Mesenchymal stem cell (in vitro differentiated cells and primary cell): ENCODE results near the gene ZNF521.

Experiments
- DNase-seq: peaks from one replicate; pipeline ENCODE4 v3.0.0-alpha.2; 2013
- H2AFZ ChIP-seq: one replicate; pipeline ENCODE4 v1.6.1; 2013; ENCODE audit warnings: low read depth, mild to moderate bottlenecking, control low read depth, inconsistent platforms, low read length, moderate library complexity
- H2AK5ac ChIP-seq: 2 replicates; pipeline ENCODE4 v1.6.1; 2013; ENCODE audit warnings: low read length, moderate library complexity, mild to moderate bottlenecking, inconsistent platforms; ENCODE audit not compliant: severe bottlenecking
- H2BK120ac ChIP-seq: one replicate; pipeline ENCODE4 v1.6.1; 2013; ENCODE audit warnings: low read depth, mild to moderate bottlenecking, inconsistent platforms, low read length, moderate library complexity
- H2BK12ac ChIP-seq, 2 experiments: one replicate each; pipeline ENCODE4 v1.6.1; 2013; ENCODE audit warnings: inconsistent platforms in 2 of 2, low read length in 2 of 2, mild to moderate bottlenecking in 2 of 2, moderate library complexity in 2 of 2, control low read depth in 1 of 2
- H2BK15ac ChIP-seq: one replicate; pipeline ENCODE4 v1.6.1; 2013; ENCODE audit warnings: mild to moderate bottlenecking, low read depth, inconsistent platforms; ENCODE audit not compliant: poor library complexity, severe bottlenecking
- H2BK5ac ChIP-seq: 2 replicates; pipeline ENCODE4 v1.6.1; 2013; ENCODE audit warnings: low read depth, mild to moderate bottlenecking, low read length, control low read depth, inconsistent platforms; ENCODE audit not compliant: poor library complexity, severe bottlenecking
- H3K14ac ChIP-seq, 2 experiments: one replicate each; pipeline ENCODE4 v1.6.1; 2013; ENCODE audit warnings: inconsistent platforms in 2 of 2, low read length in 2 of 2, control low read depth in 1 of 2, mild to moderate bottlenecking in 1 of 2, moderate library complexity in 1 of 2
- H3K18ac ChIP-seq, 2 experiments: one replicate each; pipeline ENCODE4 v1.6.1; 2013; ENCODE audit warnings: inconsistent platforms in 2 of 2, low read length in 2 of 2, control low read depth in 1 of 2, low read depth in 1 of 2, mild to moderate bottlenecking in 1 of 2
- H3K23ac ChIP-seq, 2 experiments: one replicate each; pipeline ENCODE4 v1.6.1; 2013; ENCODE audit warnings: inconsistent platforms in 2 of 2, low read length in 2 of 2, mild to moderate bottlenecking in 2 of 2, moderate library complexity in 2 of 2, control low read depth in 1 of 2
- H3K27ac ChIP-seq: 2 replicates; pipeline ENCODE4 v1.5.1; 2013; ENCODE audit warnings: mild to moderate bottlenecking, moderate library complexity, low read length, control low read depth, inconsistent platforms; ENCODE audit not compliant: poor library complexity, severe bottlenecking
- H3K27me3 ChIP-seq, 2 experiments: 2 replicates each; pipeline versions ENCODE4 v1.6.1 to v1.7.0; 2013; ENCODE audit warnings: low read length in 2 of 2, mild to moderate bottlenecking in 2 of 2, moderate library complexity in 2 of 2, control low read depth in 1 of 2, inconsistent platforms in 1 of 2; ENCODE audit not compliant: control insufficient read depth in 1 of 2, insufficient read depth in 1 of 2
- H3K36me3 ChIP-seq, 2 experiments: 2 replicates each; pipeline versions ENCODE4 v1.6.1 to v1.7.0; 2013; ENCODE audit warnings: low read length in 2 of 2, control low read depth in 1 of 2, inconsistent platforms in 1 of 2, low read depth in 1 of 2, mild to moderate bottlenecking in 1 of 2; ENCODE audit not compliant: insufficient read depth in 2 of 2, control insufficient read depth in 1 of 2
- H3K4ac ChIP-seq, 2 experiments: one replicate each; pipeline ENCODE4 v1.6.1; 2013; ENCODE audit warnings: inconsistent platforms in 2 of 2, low read length in 2 of 2, mild to moderate bottlenecking in 2 of 2, moderate library complexity in 2 of 2, control low read depth in 1 of 2, low read depth in 1 of 2
- H3K4me1 ChIP-seq: 2 replicates; pipeline ENCODE4 v1.6.1; 2013; ENCODE audit warnings: low read depth, low read length, control low read depth; ENCODE audit not compliant: control insufficient read depth, insufficient read depth
- H3K4me2 ChIP-seq: 2 replicates; pipeline ENCODE4 v1.6.1; 2013; ENCODE audit warnings: low read length, mild to moderate bottlenecking, inconsistent platforms; ENCODE audit not compliant: poor library complexity, severe bottlenecking
- H3K4me3 ChIP-seq, 2 experiments: 2 replicates each; pipeline versions ENCODE4 v1.5.1 to v1.7.0; 2013; ENCODE audit warnings: low read length in 2 of 2, mild to moderate bottlenecking in 2 of 2, control low read depth in 1 of 2, low read depth in 1 of 2; ENCODE audit not compliant: insufficient read depth in 1 of 2
- H3K79me1 ChIP-seq: replicated peaks from 2 replicates; pipeline ENCODE4 v1.6.1; 2013; ENCODE audit warnings: mild to moderate bottlenecking, control low read depth, low read length, inconsistent platforms; ENCODE audit not compliant: poor library complexity, severe bottlenecking
- H3K9ac ChIP-seq: 2 replicates; pipeline ENCODE4 v1.7.0; 2013; ENCODE audit warnings: mild to moderate bottlenecking, low read length, moderate library complexity
- H3K9me3 ChIP-seq: 2 replicates; pipeline ENCODE4 v1.7.0; 2013; ENCODE audit warnings: mild to moderate bottlenecking, low read length; ENCODE audit not compliant: control insufficient read depth
- H4K8ac ChIP-seq: one replicate; pipeline ENCODE4 v1.6.1; 2013; ENCODE audit warnings: inconsistent platforms, mild to moderate bottlenecking, low read length, moderate library complexity
- H4K91ac ChIP-seq: one replicate; pipeline ENCODE4 v1.6.1; 2013; ENCODE audit warnings: mild to moderate bottlenecking, low read length, inconsistent platforms
- whole genome bisulfite sequencing: methylation state at CpG from one replicate; pipeline ENCODE4 v1.1.7; 2013; ENCODE audit warnings: mixed read lengths; 5-methylcytosine and 5-hydroxymethylcytosine counted together

ZNF521 gene

DNA sequence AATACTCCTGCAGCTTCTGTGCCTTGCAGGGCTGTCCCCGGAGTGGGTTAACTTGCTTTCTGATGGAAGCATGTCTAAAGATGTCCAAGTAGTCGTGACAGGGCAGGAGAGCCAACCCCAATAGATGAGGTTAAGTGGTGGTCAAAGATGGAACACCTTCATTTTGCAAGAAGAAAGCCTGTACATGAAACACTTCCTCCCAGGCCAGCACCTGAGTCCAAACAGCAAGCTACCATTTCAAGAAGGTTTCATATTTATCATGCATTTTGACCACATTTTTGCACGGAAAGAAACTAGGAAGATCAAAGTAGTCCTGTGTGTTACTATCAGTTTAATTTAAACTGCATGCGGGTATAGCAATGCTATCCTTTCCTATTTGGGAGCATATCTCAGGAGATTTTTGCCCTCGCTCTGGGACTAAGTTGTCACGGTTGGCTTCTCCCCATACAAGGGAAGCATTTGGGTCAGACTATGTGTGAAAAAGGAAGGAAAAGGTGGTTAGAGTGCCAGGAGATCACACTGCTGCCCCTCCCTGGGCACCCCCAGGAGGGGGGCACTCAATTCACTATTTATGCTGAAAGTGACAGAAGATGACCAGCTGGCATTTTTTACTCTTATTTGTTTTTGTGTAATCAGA is 187.6 kb downstream of the ZNF521 start:
- Histone ChIP-seq H3K4ac (no peak overlapping the region), H3K14ac (no peak overlapping the region), H2AK5ac (no peak overlapping the region), H2BK120ac (no peak overlapping the region), H3K4me1 (peaks cover 2% of the 10 kb centered on the region), H2BK5ac (no peak overlapping the region), H3K27me3 (no peaks in the 10 kb centered on the region), H3K4me2 (peak overlapping the region; percentile 67), H2AFZ (no peak overlapping the region), H2BK15ac (no peak overlapping the region), H2BK12ac (no peak overlapping the region), H3K9me3 (no peaks in the 10 kb centered on the region), H4K91ac (no peak overlapping the region), H4K8ac (no peak overlapping the region), H3K27ac (peak overlapping the region; percentile 66), H3K36me3 (peaks cover 2 to 7% of the 10 kb centered on the region in 2 experiments), H3K18ac (no peak overlapping the region), H3K4me3 (peak overlapping the region in 1 of 2 experiments; percentile 66), H3K9ac (peak overlapping the region; percentile 74), H3K79me1 (peaks cover 9% of the 10 kb centered on the region), H3K23ac (no peak overlapping the region)
- 94% methylated on average over 6 of the region's 6 CpGs for WGBS
- no peak for DNase-seq

DNA sequence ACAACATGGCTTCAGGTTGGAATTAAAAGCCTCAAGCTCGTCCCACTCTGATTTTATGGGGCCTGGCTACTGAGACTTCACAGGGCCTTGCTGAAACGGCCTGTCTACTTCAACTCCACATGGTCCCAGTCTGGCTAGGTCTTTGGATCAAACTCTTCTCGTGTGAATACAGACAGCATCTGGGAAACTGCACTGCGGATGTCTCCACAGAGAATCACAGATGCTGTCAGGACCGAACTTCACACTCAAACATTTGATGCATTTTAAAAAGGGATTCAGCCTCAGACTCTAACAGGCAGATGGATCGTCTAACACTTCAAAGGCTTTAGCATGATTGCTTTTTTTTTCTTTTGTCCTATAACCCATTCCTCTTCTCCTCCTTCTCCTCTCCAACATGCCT is 198.5 kb downstream of the ZNF521 start:
- Histone ChIP-seq H4K8ac (no peak overlapping the region), H3K18ac (no peak overlapping the region), H2BK120ac (no peak overlapping the region), H3K4me3 (no peak overlapping the region), H3K79me1 (peaks cover 4% of the 10 kb centered on the region), H3K36me3 (peaks cover 6 to 22% of the 10 kb centered on the region in 2 experiments), H3K4me2 (no peak overlapping the region), H3K9ac (no peak overlapping the region), H3K27me3 (no peaks in the 10 kb centered on the region), H2AFZ (no peak overlapping the region), H3K23ac (no peak overlapping the region), H3K4me1 (no peaks in the 10 kb centered on the region), H3K9me3 (no peaks in the 10 kb centered on the region), H2BK15ac (no peak overlapping the region), H3K4ac (no peak overlapping the region), H3K27ac (no peak overlapping the region), H2BK5ac (no peak overlapping the region), H2BK12ac (no peak overlapping the region), H3K14ac (no peak overlapping the region), H2AK5ac (no peak overlapping the region), H4K91ac (no peak overlapping the region)
- DNase-seq: no peak
- WGBS: 95% methylated on average over 6 of the region's 6 CpGs

DNA sequence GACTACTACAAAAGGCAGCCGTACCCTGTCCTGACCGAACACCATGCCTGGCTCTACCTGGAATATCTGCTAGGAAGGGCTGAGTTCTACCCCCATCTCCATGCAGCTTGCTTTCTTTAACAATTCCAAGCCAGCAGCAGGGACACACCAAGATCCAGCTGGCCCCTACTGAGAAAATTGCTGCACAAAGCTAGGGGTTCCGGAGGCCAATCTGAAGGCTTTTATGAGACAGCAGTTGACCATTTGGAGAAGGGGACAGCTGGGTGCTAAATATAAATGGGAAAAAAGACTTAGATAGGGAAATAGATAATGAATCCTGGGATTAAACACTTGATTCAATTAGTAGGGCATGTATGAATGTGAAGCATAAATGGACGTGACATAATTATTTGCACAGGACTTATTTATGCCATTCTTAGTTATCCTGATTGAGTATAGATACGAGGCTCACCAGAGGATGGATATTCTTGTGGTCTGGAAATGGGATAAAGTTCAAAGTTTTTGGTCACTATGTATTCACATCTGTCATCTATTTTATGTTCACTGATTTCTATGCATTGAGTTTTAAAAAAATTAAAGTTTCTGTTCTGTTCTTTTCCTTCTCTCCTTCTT is 204.0 kb downstream of the ZNF521 start:
- H3K27me3 ChIP-seq: no peaks in the 10 kb centered on the region
- H4K91ac ChIP-seq: no peak overlapping the region
- H3K27ac ChIP-seq: no peak overlapping the region
- no peak overlapping the region for H2AFZ ChIP-seq
- no peak overlapping the region for H3K4me2 ChIP-seq
- peaks cover 3% of the 10 kb centered on the region for H3K79me1 ChIP-seq
- no peak overlapping the region for H3K14ac ChIP-seq
- no peak overlapping the region for H3K18ac ChIP-seq
- peaks cover 3 to 9% of the 10 kb centered on the region in 2 experiments for H3K36me3 ChIP-seq
- no peaks in the 10 kb centered on the region for H3K9me3 ChIP-seq
- 98% methylated on average over 4 of the region's 5 CpGs for WGBS
- no peak overlapping the region for H2BK12ac ChIP-seq
- H2AK5ac ChIP-seq: no peak overlapping the region
- DNase-seq: no peak
- H2BK120ac ChIP-seq: no peak overlapping the region
- no peak overlapping the region for H3K4me3 ChIP-seq
- no peak overlapping the region for H3K9ac ChIP-seq
- H2BK15ac ChIP-seq: no peak overlapping the region
- H3K4ac ChIP-seq: no peak overlapping the region
- no peak overlapping the region for H4K8ac ChIP-seq
- no peaks in the 10 kb centered on the region for H3K4me1 ChIP-seq
- no peak overlapping the region for H3K23ac ChIP-seq
- H2BK5ac ChIP-seq: no peak overlapping the region

DNA sequence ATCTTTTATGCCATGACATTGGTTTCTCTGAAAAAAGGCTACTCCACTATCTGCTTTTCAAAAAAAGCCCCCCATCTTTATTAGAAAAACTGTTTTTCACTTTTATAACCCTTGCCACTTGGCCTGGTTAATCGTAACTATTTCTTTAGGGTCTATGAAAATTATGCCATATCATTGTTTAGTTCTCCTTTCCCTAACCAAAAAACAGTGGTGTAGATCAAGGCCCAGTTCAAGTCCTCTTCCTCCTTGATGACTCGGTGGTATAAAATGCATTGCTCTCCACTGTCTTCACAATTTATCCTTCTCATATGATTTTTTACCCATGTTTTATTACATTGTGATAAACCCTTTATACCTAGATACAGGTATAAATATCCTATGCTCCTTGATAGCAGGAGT is 205.5 kb downstream of the ZNF521 start:
- no peak overlapping the region for H3K18ac ChIP-seq

More for the DNA sequence above, 205.5 kb downstream of the ZNF521 start:
- DNase-seq: no peak
- H4K91ac ChIP-seq: no peak overlapping the region
- no peak overlapping the region for H3K4ac ChIP-seq
- no peak overlapping the region for H2AFZ ChIP-seq
- H3K27ac ChIP-seq: no peak overlapping the region
- H2BK15ac ChIP-seq: no peak overlapping the region
- no peaks in the 10 kb centered on the region for H3K9me3 ChIP-seq
- no peak overlapping the region for H2AK5ac ChIP-seq
- no peak overlapping the region for H2BK5ac ChIP-seq
- H3K9ac ChIP-seq: no peak overlapping the region
- no peak overlapping the region for H2BK12ac ChIP-seq
- no peak overlapping the region for H3K23ac ChIP-seq
- H3K36me3 ChIP-seq: peaks cover 3 to 4% of the 10 kb centered on the region in 2 experiments
- H3K4me1 ChIP-seq: no peaks in the 10 kb centered on the region
- no peak overlapping the region for H3K14ac ChIP-seq
- no peak overlapping the region for H4K8ac ChIP-seq
- H3K27me3 ChIP-seq: no peaks in the 10 kb centered on the region
- H2BK120ac ChIP-seq: no peak overlapping the region
- WGBS: 93% methylated on average over 2 of the region's 2 CpGs
- H3K79me1 ChIP-seq: peaks cover 3% of the 10 kb centered on the region
- no peak overlapping the region for H3K4me3 ChIP-seq
- H3K4me2 ChIP-seq: no peak overlapping the region
